Heart left ventricle (tissue), 16 donors: ENCODE measurements around the gene SHROOM3. TPM values are rescaled to one million over a fixed set of nuclear protein-coding genes. Genes with fewer than 3 reads are reported as not detected.

Source experiments
- ATAC-seq, 4 donors: fragments of 200-7000 bp; cut with Tn5 transposase; one replicate each; pipeline ENCODE4 v1.9.1; 2020 to 2022; ENCODE audit warnings: moderate library complexity in 4 of 4, mild to moderate bottlenecking in 3 of 4, moderate number of reproducible peaks in 1 of 4
- DNase-seq, 5 donors: peaks; one replicate each; pipeline ENCODE4 v3.0.0-alpha.2; 2020
- H3K27ac ChIP-seq, 12 donors: fragments of 200-600 bp; sonication (generic) in 4 of 12; one replicate each; pipeline versions ENCODE4 v1.5.0 to v1.8.0; 2016 to 2022; ENCODE audit warnings: mild to moderate bottlenecking in 2 of 12
- H3K27me3 ChIP-seq, 9 donors: fragments of 200-600 bp; sonication (generic) in 2 of 9; one replicate each; pipeline versions ENCODE4 v1.5.1 to v1.8.0; 2016 to 2022; ENCODE audit warnings: mild to moderate bottlenecking in 3 of 9
- H3K36me3 ChIP-seq, 9 donors: fragments of 200-600 bp; sonication (generic) in 2 of 9; one replicate each; pipeline versions ENCODE4 v1.5.0 to v1.8.0; 2018 to 2022; ENCODE audit warnings: mild to moderate bottlenecking in 2 of 9
- H3K4me1 ChIP-seq, 12 donors: fragments of 200-600 bp; sonication (generic) in 4 of 12; one replicate each; pipeline versions ENCODE4 v1.5.0 to v1.8.0; 2016 to 2022; ENCODE audit warnings: mild to moderate bottlenecking in 3 of 12
- H3K4me3 ChIP-seq, 12 donors: fragments of 200-600 bp; sonication (generic) in 4 of 12; one replicate each; pipeline versions ENCODE4 v1.5.0 to v1.8.0; 2017 to 2022; ENCODE audit warnings: mild to moderate bottlenecking in 9 of 12, moderate library complexity in 4 of 12
- H3K9me3 ChIP-seq, 12 donors: fragments of 200-600 bp; sonication (generic) in 4 of 12; one replicate each; pipeline versions ENCODE4 v1.5.0 to v1.8.0; 2016 to 2022; ENCODE audit warnings: mild to moderate bottlenecking in 1 of 12
- CTCF ChIP-seq, 12 donors: fragments of 200-600 bp; sonication (generic) in 4 of 12; IDR thresholded peaks; one replicate each; pipeline versions ENCODE4 v1.5.0 to v1.8.0; 2018 to 2022; ENCODE audit warnings: antibody characterized with exemption in 12 of 12, mild to moderate bottlenecking in 5 of 12
- POLR2A ChIP-seq, 2 donors: fragments of 450-650 bp; IDR thresholded peaks; one replicate each; pipeline ENCODE4 v1.6.1; 2017; ENCODE audit warnings: antibody characterized with exemption in 2 of 2, mild to moderate bottlenecking in 2 of 2, moderate library complexity in 2 of 2
- WGBS, 4 donors: extraction: QIAGEN DNeasy Blood & Tissue Kit in 2 of 4; methylation state at CpG; one replicate each; pipeline versions ENCODE4 v1.1.5 to v1.1.7; 2013 to 2018; 5-methylcytosine and 5-hydroxymethylcytosine counted together
- intact Hi-C, 10 donors: fragments of 100-400 bp; cut with DNase I; formaldehyde crosslinking; loops; one replicate each; pipeline versions ENCODE4 v1.11.1 to v1.14.2; 2022
- polyA plus RNA-seq, 2 donors: library from polyadenylated mRNA; stranded (reverse); fragments of 200-250 nt; gene quantifications; one replicate each; pipeline ENCODE4 v1.2.3, GENCODE V29; 2013
- total RNA-seq, 9 donors: library from RNA; depleted of rRNA in 2 of 9; stranded (reverse); fragments of >200 nt in 2 of 9; fragmentation: NEBNext Ultra II Directional in 3 of 9; extraction: Animal tissue kit (Norgen Biotek cat#: 25700) in 3 of 9; gene quantifications; one replicate each; pipeline versions ENCODE4 v1.1.0 to v1.2.4, GENCODE V29; 2016 to 2023
- donor health status: ischemic (EF 13 %, LVEDD 7.1; RV severe dilation, severe dysfunction).
- donor health status: healthy with polysubstance abuse.
- donor health status: DM: no; HTN: yes; CAD: no.
- donor health status: DM: no; HTN: no; CAD: no.
- donor health status: ischemic (EF 25% LVEDD 6.9; RV normal size, moderate dysfunction).
- donor health status: ischemic (EF 25% LVEDD 5.7; RV mildly dilated, moderate dysfunction).
- donor health status: healthy.
- donor health status: DM: yes; HTN: yes; CAD: no.
- donor health status: ischemic (EF 35%, LVEDD 5.7; RV mildly dilated, moderate dysfunction).
- donor health status: nonischemic (EF 11% LVEDD 7.7; RV severe dilation, severe dysfunction).
- donor health status: DM: yes; HTN: yes; CAD: no.
- donor health status: PGD.
- donor health status: ischemic (EF 29% LVEDD 5.4; RV normal size, mild dysfunction).
- donor health status: nonischemic (EF 23%, LVEDD 6.1; RV moderate dilation, normal function).

Gene SHROOM3
- total and polyA plus RNA-seq, 11 donors: 4.6 to 38.5 (median 20.3) TPM

- ATAC-seq: no peak
- TF ChIP-seq CTCF (IDR thresholded peaks at IDR 0.05): no peak
- TF ChIP-seq POLR2A (IDR thresholded peaks at IDR 0.05): no peak
These were observed 28.5 kb downstream of the SHROOM3 start for GRCh38 chr4:76463568-76463967.

GRCh38 chr4:76470064-76470463 is 35.0 kb downstream of the SHROOM3 start:
- no peak overlapping the region for H3K4me3 ChIP-seq
- no peaks in the 10 kb centered on the region for H3K4me1 ChIP-seq
- intact Hi-C loops: no loop called here
- no peaks in the 10 kb centered on the region for H3K9me3 ChIP-seq
- ATAC-seq (no peak), DNase-seq (no peak)
- H3K36me3 ChIP-seq: no peaks in the 10 kb centered on the region
- no peak overlapping the region for H3K27ac ChIP-seq
- no peak for TF ChIP-seq POLR2A (IDR thresholded peaks at IDR 0.05)
- no peak for TF ChIP-seq CTCF (IDR thresholded peaks at IDR 0.05)
- H3K27me3 ChIP-seq: no peaks in the 10 kb centered on the region

More at GRCh38 chr4:76463568-76463967, 28.5 kb downstream of the SHROOM3 start:
- no peaks in the 10 kb centered on the region for H3K36me3 ChIP-seq
- H3K27ac ChIP-seq: no peak overlapping the region
- no peak for DNase-seq
- no peaks in the 10 kb centered on the region for H3K27me3 ChIP-seq
- WGBS, 4 donors: 92 to 100% (median 94%) methylated on average over 2 of the region's 2 CpGs
- H3K4me1 ChIP-seq: peaks cover 0 to 13% (median 1%) of the 10 kb centered on the region in 12 donors
- no peak overlapping the region for H3K4me3 ChIP-seq
- peaks cover 0 to 15% (median 7%) of the 10 kb centered on the region in 12 donors for H3K9me3 ChIP-seq
- intact Hi-C loops: no loop called here

DNA sequence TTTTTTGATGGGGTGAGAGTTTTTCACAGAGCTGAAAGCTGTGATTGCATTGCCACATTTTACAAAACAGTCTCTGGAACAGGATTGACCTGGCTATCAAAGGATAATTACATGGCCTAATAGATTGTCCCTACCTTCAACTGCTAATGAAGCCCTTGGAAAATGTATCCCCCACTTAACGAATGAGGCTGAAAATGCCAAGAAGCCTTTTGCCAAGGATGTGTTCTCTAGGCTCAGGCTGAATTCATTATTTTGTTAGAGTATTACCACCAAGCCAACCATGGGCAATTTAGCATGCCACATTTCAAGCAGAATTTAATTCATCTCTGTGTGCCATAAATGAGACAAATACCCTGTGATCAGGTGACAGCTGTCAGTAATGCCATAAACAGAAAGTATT is 35.5 kb downstream of the SHROOM3 start:
- WGBS, 4 donors: 81 to 90% (median 87%) methylated on average over 1 of the region's 1 CpG
- no peak for DNase-seq
- intact Hi-C loops: no loop called here

GRCh38 chr4:76476571-76476970 is 41.5 kb downstream of the SHROOM3 start:
- H3K4me3 ChIP-seq: no peak overlapping the region
- 91 to 96% (median 93%) methylated on average over 1 of the region's 1 CpG for WGBS, 4 donors
- H3K27me3 ChIP-seq: no peaks in the 10 kb centered on the region
- no peaks in the 10 kb centered on the region for H3K4me1 ChIP-seq
- no peak overlapping the region for H3K27ac ChIP-seq
- DNase-seq (no peak), ATAC-seq (no peak)
- H3K36me3 ChIP-seq: no peaks in the 10 kb centered on the region
- intact Hi-C loops: no loop called here
- peaks cover 0 to 11% (median 0%) of the 10 kb centered on the region in 12 donors for H3K9me3 ChIP-seq
- TF ChIP-seq CTCF (IDR thresholded peaks at IDR 0.05): no peak
- TF ChIP-seq POLR2A (IDR thresholded peaks at IDR 0.05): no peak

More for the DNA sequence above, 35.5 kb downstream of the SHROOM3 start:
- TF ChIP-seq POLR2A (IDR thresholded peaks at IDR 0.05) (no peak), CTCF (IDR thresholded peaks at IDR 0.05) (no peak)
- H3K27ac ChIP-seq: no peak overlapping the region
- no peaks in the 10 kb centered on the region for H3K4me1 ChIP-seq
- H3K4me3 ChIP-seq: no peak overlapping the region
- no peaks in the 10 kb centered on the region for H3K36me3 ChIP-seq
- H3K9me3 ChIP-seq: no peaks in the 10 kb centered on the region
- no peak for ATAC-seq
- no peaks in the 10 kb centered on the region for H3K27me3 ChIP-seq
